ENCODE data around the gene SLC35A1.
"Not testable (repeated sequence)": the region's sequence is repeated elsewhere in the genome, so short reads cannot be mapped to it uniquely, and the experiment has no call there.

Gene SLC35A1

DNA sequence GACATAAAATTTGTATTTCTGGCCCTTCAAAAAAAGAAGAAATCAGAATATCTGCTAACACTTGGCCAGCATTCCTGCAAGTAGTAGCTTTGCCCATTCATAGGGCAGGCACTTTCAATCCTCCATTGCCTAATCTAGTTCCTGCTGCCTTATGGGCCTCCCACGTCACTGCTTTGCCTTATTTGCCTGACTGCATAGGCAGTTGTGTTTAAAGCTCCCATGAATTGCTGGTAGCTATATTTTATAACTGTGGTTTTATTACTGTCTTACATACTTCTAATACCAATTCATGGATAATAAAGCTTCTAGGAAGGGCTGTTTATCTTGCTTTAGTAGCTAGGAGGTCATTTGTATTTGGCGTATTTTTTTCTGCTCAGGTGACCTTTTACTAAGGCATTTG, 7.7 kb upstream of the SLC35A1 start:
- no peak overlapping the region for H3K27ac ChIP-seq
- TF ChIP-seq, protein P1, sequence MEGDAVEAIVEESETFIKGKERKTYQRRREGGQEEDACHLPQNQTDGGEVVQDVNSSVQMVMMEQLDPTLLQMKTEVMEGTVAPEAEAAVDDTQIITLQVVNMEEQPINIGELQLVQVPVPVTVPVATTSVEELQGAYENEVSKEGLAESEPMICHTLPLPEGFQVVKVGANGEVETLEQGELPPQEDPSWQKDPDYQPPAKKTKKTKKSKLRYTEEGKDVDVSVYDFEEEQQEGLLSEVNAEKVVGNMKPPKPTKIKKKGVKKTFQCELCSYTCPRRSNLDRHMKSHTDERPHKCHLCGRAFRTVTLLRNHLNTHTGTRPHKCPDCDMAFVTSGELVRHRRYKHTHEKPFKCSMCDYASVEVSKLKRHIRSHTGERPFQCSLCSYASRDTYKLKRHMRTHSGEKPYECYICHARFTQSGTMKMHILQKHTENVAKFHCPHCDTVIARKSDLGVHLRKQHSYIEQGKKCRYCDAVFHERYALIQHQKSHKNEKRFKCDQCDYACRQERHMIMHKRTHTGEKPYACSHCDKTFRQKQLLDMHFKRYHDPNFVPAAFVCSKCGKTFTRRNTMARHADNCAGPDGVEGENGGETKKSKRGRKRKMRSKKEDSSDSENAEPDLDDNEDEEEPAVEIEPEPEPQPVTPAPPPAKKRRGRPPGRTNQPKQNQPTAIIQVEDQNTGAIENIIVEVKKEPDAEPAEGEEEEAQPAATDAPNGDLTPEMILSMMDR (IDR thresholded peaks at IDR 0.05) = no peak
- no peak for DNase-seq (ENCODE audit: low spot score)
- no peak overlapping the region for H3K4me3 ChIP-seq

DNA sequence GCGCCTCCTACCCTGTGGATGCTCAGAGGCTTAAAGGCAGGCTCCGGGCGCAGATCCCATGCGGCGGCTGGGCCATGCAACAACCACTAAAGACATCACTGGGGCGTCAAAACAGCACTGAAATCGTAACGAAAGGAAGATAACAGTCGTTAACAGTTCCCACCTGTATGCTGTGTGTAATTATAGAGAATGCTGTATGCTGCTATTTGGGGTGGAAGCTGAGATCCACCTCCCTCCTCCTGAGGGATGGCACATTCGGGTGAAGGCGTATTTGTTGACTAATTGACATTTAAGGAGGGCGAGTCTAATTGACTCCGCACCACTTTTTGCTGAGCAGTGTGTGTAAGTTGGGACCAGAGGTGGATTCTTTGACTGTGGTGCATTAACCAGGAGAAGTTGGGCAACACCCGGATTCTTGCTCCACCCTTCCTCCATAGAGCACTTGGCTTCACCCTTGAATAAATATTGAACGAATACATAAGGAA, 687 bp downstream of the SLC35A1 start:
- TF ChIP-seq, protein P1 (IDR thresholded peaks at IDR 0.05) = no peak
- H3K27ac ChIP-seq = peak overlapping the region; percentile 87 to 97
- peak overlapping the region; percentile 98 for H3K4me3 ChIP-seq
- no peak for DNase-seq (ENCODE audit: low spot score)

DNA sequence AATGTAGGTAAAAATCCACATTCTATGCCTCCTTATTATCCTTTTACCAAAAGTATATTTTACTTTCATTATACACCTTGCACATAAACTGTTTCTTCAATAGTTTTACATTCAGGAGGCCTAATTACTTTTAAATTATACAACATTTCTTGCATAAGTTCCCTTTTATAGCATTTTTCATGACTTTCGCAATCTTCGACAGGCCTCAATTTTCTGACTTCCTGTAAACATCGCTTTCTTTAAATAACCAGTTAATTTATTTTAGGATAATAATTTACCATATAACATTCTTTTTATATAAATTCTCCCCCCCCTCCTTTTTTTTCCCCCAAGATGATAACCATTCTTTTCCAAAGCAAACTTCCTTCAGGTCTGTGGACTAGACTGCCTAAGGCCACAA, 9.2 kb downstream of the SLC35A1 start:
- DNase-seq (ENCODE audit: low spot score) = no peak
- Histone ChIP-seq H3K4me3 (no peak overlapping the region), H3K27ac (no peak overlapping the region)
- TF ChIP-seq, protein P1 (IDR thresholded peaks at IDR 0.05) = no peak

DNA sequence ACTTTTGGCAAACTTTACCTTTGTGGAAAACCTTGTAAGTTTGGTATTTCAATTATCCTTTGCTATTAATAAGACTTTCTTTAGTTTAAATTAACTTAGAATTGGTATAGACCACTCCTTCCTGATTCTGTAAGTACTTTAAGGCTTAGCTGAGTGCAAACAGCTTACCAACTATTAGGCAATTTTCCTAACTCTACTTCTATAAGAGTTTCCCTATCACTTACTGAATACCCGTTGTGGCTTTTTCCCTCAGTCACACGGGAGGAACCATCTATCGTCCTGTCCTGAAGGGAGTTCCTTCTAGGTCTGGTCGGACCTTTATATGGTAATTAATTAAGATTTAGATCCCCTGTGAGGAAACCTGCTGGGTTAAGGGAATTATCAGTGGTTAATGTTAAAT, 9.6 kb downstream of the SLC35A1 start:
- Histone ChIP-seq H3K27ac (no peak overlapping the region), H3K4me3 (no peak overlapping the region)
- TF ChIP-seq, protein P1 (IDR thresholded peaks at IDR 0.05) = no peak
- no peak for DNase-seq (ENCODE audit: low spot score)

DNA sequence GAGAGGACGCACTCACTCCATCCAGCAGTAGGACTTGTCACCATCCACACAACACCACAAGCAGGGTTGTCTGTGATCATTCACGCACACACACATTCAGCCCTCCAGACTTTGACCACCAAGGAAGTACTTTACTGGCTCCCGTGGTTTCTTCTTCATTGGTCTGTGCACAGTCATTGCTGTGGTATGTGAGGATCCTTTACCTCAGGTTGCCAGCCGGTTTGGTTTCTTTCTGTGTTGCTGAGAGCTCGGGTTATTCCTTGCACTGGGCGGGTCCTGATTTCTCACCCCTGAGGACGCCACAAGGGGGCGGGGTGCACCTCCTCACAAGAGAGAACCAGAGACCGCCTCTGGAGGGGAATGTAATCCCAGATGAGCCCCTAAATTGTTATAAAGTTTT, 11.2 kb downstream of the SLC35A1 start:
- no peak overlapping the region for H3K4me3 ChIP-seq
- no peak overlapping the region for H3K27ac ChIP-seq
- TF ChIP-seq, protein P1 (IDR thresholded peaks at IDR 0.05) = no peak
- no peak for DNase-seq (ENCODE audit: low spot score)

DNA sequence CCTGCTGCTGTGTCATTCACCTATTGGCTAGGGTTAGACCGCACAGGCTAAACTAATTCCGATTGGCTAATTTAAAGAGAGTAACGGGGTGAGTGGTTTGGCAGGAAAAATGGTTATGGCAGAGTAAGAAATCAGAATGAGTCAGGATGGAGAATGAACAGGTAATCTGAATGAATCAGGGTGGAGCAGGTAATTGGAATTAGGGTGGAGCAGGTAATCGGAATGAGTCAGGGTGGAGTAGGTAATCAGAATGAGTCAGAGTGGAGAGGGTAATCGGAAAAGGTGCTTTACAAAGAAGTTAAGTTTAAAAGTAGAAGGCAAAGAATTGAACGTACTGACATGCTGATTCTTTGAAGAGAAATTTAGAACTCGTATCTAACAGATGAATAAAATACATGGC, 11.7 kb downstream of the SLC35A1 start:
- Histone ChIP-seq H3K27ac (no peak overlapping the region), H3K4me3 (no peak overlapping the region)
- DNase-seq (ENCODE audit: low spot score) = no peak
- TF ChIP-seq, protein P1 (IDR thresholded peaks at IDR 0.05) = no peak

DNA sequence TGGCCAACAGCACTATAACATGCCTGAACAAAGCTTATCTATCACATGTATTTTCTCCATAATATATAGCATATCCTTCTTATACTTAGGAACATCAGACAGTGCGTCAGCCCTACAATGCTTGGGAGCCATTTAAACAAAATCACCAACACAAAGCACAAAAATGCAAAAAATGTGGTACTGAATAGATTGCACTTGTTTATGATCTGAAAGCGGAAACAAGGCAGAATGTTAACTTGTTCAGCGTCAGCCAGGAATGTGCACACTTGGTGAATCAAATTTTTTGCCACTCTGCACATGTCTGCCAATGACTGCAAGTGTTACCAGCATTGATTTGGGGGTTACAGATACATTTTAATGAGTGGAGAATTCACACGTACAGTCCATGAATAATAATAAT, 14.8 kb downstream of the SLC35A1 start:
- H3K4me3 ChIP-seq = no peak overlapping the region
- H3K27ac ChIP-seq = no peak overlapping the region
- TF ChIP-seq, protein P1 (IDR thresholded peaks at IDR 0.05) = no peak
- DNase-seq (ENCODE audit: low spot score) = no peak

DNA sequence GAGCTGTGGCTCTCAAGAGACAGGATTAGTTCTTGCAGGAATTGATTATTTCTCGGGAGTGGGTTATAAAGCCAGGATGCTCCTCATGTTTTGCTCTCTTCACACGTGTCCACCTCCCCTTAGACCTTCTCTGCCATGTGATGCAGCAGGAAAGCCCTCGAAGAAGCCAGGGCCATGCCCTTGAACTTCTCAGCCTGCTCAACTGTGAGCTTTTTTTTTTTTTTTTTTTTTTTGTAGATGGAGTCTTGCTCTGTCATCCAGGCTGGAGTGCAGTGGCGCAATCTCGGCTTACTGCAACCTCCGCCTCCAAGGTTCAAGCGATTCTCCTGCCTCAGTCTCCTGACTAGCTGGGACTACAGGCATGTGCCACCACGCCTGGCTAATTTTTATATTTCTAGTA, 16.6 kb downstream of the SLC35A1 start:
- not testable (repeated sequence) for DNase-seq (ENCODE audit: low spot score)

More for the DNA sequence above, 16.6 kb downstream of the SLC35A1 start:
- not testable (repeated sequence) for H3K27ac ChIP-seq, H3K4me3 ChIP-seq

All from coronary artery (tissue), 2 donors.